Upper lobe of left lung (tissue), 6 donors: ENCODE results near the gene CDKN2A. TPM values are rescaled to one million over a fixed set of nuclear protein-coding genes. Genes with fewer than 3 reads are reported as not detected.

ENCODE experiments used
- ATAC-seq, 2 donors: fragments of 200-7000 bp; cut with Tn5 transposase; one replicate each; pipeline ENCODE4 v1.9.1; 2022; ENCODE audit warnings: mild to moderate bottlenecking in 2 of 2, moderate library complexity in 2 of 2; ENCODE audit not compliant: low FRiP score in 2 of 2
- DNase-seq, 2 donors: peaks; one replicate each; pipeline ENCODE4 v3.0.0-alpha.2; 2019 to 2020
- H3K27ac ChIP-seq, 4 donors: fragments of 200-600 bp; sonication (generic); one replicate each; pipeline ENCODE4 v1.5.1; 2016 to 2019
- H3K27me3 ChIP-seq, 4 donors: fragments of 200-600 bp; sonication (generic); one replicate each; pipeline ENCODE4 v1.5.1; 2017 to 2019
- H3K36me3 ChIP-seq, 4 donors: fragments of 200-600 bp; sonication (generic); one replicate each; pipeline ENCODE4 v1.5.1; 2016 to 2019
- H3K4me1 ChIP-seq, 4 donors: fragments of 200-600 bp; sonication (generic); one replicate each; pipeline ENCODE4 v1.5.1; 2018 to 2019
- H3K4me3 ChIP-seq, 4 donors: fragments of 200-600 bp; sonication (generic); one replicate each; pipeline ENCODE4 v1.5.1; 2017 to 2019; ENCODE audit warnings: mild to moderate bottlenecking in 2 of 4, moderate library complexity in 1 of 4
- H3K9me3 ChIP-seq, 4 donors: fragments of 200-600 bp; sonication (generic); one replicate each; pipeline ENCODE4 v1.5.1; 2018 to 2019
- EP300 ChIP-seq, 4 donors: sonication (generic); formaldehyde crosslinking; IDR thresholded peaks; one replicate each; pipeline ENCODE4 v1.5.1; 2017; ENCODE audit warnings: antibody characterized with exemption in 4 of 4, control low read depth in 2 of 4
- POLR2A ChIP-seq, 4 donors: fragments of 450-650 bp; IDR thresholded peaks; one replicate each; pipeline ENCODE4 v1.5.1; 2016 to 2017; ENCODE audit warnings: antibody characterized with exemption in 4 of 4, mild to moderate bottlenecking in 2 of 4
- POLR2AphosphoS5 ChIP-seq, 2 donors: sonication (generic); formaldehyde crosslinking; IDR thresholded peaks; one replicate each; pipeline ENCODE4 v1.5.1; 2017; ENCODE audit warnings: antibody characterized with exemption in 2 of 2
- WGBS, 2 donors: methylation state at CpG; one replicate each; pipeline ENCODE4 v1.1.5; 2017 to 2018; 5-methylcytosine and 5-hydroxymethylcytosine counted together
- total RNA-seq, 6 donors: library from RNA; depleted of rRNA in 4 of 6; stranded (reverse); fragments of >200 nt in 4 of 6; gene quantifications; one replicate each; pipeline versions ENCODE4 v1.1.0 to v1.2.1, GENCODE V29; 2016 to 2021
- TF ChIP-seq, protein P1 (sequence below), 6 experiments: fragments of 450-650 bp in 4 of 6; fragments of 200-600 bp in 2 of 6; sonication (generic) in 2 of 6; IDR thresholded peaks; one replicate each; pipeline ENCODE4 v1.5.1; 2016 to 2019; ENCODE audit warnings: antibody characterized with exemption in 6 of 6
- donor health status: DM: no; HTN: no; CAD: no; lungs with moderate emphysema.
- donor health status: DM: no; HTN: yes; CAD: no; lungs with severe emphysema.

CDKN2A gene
- total RNA-seq, 6 donors from 2014 or later = 1.5 to 32.5 (median 7.0) TPM; not detected in 1

DNA sequence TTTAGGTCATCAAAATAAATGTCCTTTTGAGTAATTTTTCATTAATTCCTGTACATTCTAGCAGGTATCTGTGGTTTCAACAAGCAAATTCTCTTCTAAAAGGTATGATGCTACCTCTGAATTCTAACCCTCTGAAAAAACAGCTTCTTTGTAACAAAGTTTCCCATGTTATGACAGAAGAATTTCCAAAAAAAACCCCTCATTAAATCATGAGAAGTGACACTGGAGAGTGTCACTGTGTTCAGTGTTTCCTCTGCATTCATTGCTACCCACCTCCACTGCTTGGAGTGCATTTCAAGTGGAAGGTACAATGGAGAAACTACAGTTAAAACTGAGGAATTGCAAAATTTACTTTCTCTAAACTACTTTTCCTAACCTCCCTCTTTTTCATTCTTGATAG, 10.1 kb downstream of the CDKN2A start:
- TF ChIP-seq EP300 (IDR thresholded peaks at IDR 0.05) = no peak
- no peak for TF ChIP-seq POLR2A (IDR thresholded peaks at IDR 0.05)
- TF ChIP-seq, protein P1, sequence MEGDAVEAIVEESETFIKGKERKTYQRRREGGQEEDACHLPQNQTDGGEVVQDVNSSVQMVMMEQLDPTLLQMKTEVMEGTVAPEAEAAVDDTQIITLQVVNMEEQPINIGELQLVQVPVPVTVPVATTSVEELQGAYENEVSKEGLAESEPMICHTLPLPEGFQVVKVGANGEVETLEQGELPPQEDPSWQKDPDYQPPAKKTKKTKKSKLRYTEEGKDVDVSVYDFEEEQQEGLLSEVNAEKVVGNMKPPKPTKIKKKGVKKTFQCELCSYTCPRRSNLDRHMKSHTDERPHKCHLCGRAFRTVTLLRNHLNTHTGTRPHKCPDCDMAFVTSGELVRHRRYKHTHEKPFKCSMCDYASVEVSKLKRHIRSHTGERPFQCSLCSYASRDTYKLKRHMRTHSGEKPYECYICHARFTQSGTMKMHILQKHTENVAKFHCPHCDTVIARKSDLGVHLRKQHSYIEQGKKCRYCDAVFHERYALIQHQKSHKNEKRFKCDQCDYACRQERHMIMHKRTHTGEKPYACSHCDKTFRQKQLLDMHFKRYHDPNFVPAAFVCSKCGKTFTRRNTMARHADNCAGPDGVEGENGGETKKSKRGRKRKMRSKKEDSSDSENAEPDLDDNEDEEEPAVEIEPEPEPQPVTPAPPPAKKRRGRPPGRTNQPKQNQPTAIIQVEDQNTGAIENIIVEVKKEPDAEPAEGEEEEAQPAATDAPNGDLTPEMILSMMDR (IDR thresholded peaks at IDR 0.05) = no peak
- no peak for TF ChIP-seq POLR2AphosphoS5 (IDR thresholded peaks at IDR 0.05)
- DNase-seq (no peak), ATAC-seq (no peak)
- Histone ChIP-seq H3K9me3 (no peaks in the 10 kb centered on the region), H3K4me3 (no peak overlapping the region), H3K27me3 (peaks cover 0 to 16% (median 2%) of the 10 kb centered on the region in 4 donors), H3K4me1 (peaks cover 0 to 3% (median 0%) of the 10 kb centered on the region in 4 donors), H3K27ac (no peak overlapping the region), H3K36me3 (no peaks in the 10 kb centered on the region)

GRCh38 chr9:21983561-21983935, 10.6 kb downstream of the CDKN2A start:
- DNase-seq (no peak), ATAC-seq (peak in 1 of 2 donors; percentile 53)
- H3K36me3 ChIP-seq = no peaks in the 10 kb centered on the region
- peaks cover 0 to 3% (median 0%) of the 10 kb centered on the region in 4 donors for H3K4me1 ChIP-seq
- H3K27ac ChIP-seq = no peak overlapping the region
- 53 to 63% methylated on average over 1 of the region's 1 CpG for WGBS, 2 donors
- H3K9me3 ChIP-seq = no peaks in the 10 kb centered on the region
- no peak for TF ChIP-seq POLR2A (IDR thresholded peaks at IDR 0.05)
- TF ChIP-seq, protein P1 (IDR thresholded peaks at IDR 0.05) = no peak
- TF ChIP-seq POLR2AphosphoS5 (IDR thresholded peaks at IDR 0.05) = no peak
- no peak for TF ChIP-seq EP300 (IDR thresholded peaks at IDR 0.05)
- peaks cover 0 to 18% (median 2%) of the 10 kb centered on the region in 4 donors for H3K27me3 ChIP-seq
- no peak overlapping the region for H3K4me3 ChIP-seq

DNA sequence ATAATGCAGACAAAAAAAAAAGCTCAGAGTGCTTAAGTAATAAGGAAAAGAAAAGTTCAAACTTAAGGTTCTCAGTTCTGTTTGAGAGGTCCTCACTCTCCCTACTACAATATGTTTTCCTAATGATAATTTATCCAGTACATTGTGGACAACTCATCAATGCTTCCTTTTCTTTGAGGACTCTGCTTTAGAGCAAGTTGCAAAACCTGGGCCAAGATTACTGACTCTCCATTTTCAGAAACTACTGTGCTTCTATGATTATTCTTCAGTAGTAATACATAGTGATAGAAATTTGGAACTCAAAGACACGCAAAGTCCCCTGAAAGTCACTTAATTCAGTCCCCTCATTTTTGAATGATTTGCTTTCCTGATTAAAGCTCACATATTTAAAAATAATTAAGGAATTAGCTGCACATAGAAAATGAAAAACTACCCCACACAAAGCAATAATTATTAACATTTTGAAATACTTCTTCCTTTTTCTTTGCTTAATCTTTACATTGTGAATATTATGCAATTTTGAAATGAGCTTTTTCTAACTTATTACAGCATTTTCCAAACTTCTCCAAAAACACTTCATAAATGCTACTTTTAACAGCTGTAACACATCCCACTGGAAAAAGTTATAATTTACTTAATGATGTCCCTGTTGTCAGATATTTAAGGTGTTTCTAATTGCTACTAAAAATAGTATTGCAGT, 11.2 kb downstream of the CDKN2A start:
- H3K4me1 ChIP-seq = peaks cover 0 to 3% (median 0%) of the 10 kb centered on the region in 4 donors
- DNase-seq (no peak), ATAC-seq (no peak)
- no peak overlapping the region for H3K27ac ChIP-seq
- 67 to 71% methylated on average over 1 of the region's 1 CpG for WGBS, 2 donors
- H3K9me3 ChIP-seq = no peaks in the 10 kb centered on the region
- H3K36me3 ChIP-seq = no peaks in the 10 kb centered on the region
- no peak overlapping the region for H3K4me3 ChIP-seq
- peaks cover 0 to 18% (median 2%) of the 10 kb centered on the region in 4 donors for H3K27me3 ChIP-seq
- TF ChIP-seq, protein P1 (IDR thresholded peaks at IDR 0.05) = no peak
- TF ChIP-seq POLR2AphosphoS5 (IDR thresholded peaks at IDR 0.05) = no peak
- TF ChIP-seq POLR2A (IDR thresholded peaks at IDR 0.05) = no peak
- TF ChIP-seq EP300 (IDR thresholded peaks at IDR 0.05) = no peak

GRCh38 chr9:21982391-21982790, 11.8 kb downstream of the CDKN2A start:
- TF ChIP-seq, protein P1 (IDR thresholded peaks at IDR 0.05) = no peak
- TF ChIP-seq POLR2AphosphoS5 (IDR thresholded peaks at IDR 0.05) (no peak), EP300 (IDR thresholded peaks at IDR 0.05) (no peak)
- ATAC-seq (no peak), DNase-seq (no peak)
- no peak overlapping the region for H3K4me3 ChIP-seq
- no peaks in the 10 kb centered on the region for H3K9me3 ChIP-seq
- no peak overlapping the region for H3K27ac ChIP-seq
- WGBS, 2 donors = 45 to 79% methylated on average over 1 of the region's 1 CpG
- H3K4me1 ChIP-seq = peaks cover 0 to 3% (median 0%) of the 10 kb centered on the region in 4 donors
- peaks cover 0 to 19% (median 3%) of the 10 kb centered on the region in 4 donors for H3K27me3 ChIP-seq
- no peaks in the 10 kb centered on the region for H3K36me3 ChIP-seq
